Cardiac fibroblast (primary cell): Measurements from ENCODE around the gene MET.
A peak's percentile ranks its signal among the peaks of the same experiment; 100 is the strongest.

Source experiments
- DNase-seq, 2 donors: peaks; one replicate each; pipeline versions ENCODE4 v3.0.0 to v3.0.0-alpha.2; 2010; ENCODE audit warnings: low read depth in 2 of 2
- H3K4me3 ChIP-seq, 2 donors: replicated peaks in 1 of 2; 1 replicate in 1 of 2; 2 replicates in 1 of 2; pipeline ENCODE4 v1.5.1; 2011; ENCODE audit warnings: low read depth in 2 of 2, low read length in 2 of 2, mild to moderate bottlenecking in 2 of 2, moderate library complexity in 1 of 2
- TF ChIP-seq, protein P1 (sequence below): IDR thresholded peaks from one replicate; pipeline ENCODE4 v1.5.1; 2011; ENCODE audit warnings: low read depth, mild to moderate bottlenecking, low read length, inconsistent platforms

Gene MET

DNA sequence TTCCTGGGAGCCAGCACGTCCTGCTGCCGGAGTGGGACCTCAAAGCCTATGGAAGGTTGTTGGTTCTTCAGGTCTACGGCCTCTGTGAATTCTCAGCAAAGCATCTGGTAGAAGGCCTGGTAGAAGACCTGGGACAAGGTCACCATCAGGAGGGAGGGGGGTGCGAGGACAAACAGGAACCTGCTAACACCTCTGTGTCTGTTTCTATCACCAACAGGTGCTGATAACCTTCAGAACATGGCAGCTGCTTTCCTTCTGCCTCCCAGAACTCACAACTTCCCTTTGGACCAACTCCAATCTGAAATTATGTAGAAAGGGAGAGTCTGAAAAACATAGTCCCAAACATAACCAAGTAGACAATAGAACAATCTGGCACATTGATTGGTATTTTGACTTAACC, 8.3 kb upstream of the MET start:
- no peak overlapping the region for H3K4me3 ChIP-seq
- TF ChIP-seq, protein P1, sequence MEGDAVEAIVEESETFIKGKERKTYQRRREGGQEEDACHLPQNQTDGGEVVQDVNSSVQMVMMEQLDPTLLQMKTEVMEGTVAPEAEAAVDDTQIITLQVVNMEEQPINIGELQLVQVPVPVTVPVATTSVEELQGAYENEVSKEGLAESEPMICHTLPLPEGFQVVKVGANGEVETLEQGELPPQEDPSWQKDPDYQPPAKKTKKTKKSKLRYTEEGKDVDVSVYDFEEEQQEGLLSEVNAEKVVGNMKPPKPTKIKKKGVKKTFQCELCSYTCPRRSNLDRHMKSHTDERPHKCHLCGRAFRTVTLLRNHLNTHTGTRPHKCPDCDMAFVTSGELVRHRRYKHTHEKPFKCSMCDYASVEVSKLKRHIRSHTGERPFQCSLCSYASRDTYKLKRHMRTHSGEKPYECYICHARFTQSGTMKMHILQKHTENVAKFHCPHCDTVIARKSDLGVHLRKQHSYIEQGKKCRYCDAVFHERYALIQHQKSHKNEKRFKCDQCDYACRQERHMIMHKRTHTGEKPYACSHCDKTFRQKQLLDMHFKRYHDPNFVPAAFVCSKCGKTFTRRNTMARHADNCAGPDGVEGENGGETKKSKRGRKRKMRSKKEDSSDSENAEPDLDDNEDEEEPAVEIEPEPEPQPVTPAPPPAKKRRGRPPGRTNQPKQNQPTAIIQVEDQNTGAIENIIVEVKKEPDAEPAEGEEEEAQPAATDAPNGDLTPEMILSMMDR, result no peak
- DNase-seq, result no peak

DNA sequence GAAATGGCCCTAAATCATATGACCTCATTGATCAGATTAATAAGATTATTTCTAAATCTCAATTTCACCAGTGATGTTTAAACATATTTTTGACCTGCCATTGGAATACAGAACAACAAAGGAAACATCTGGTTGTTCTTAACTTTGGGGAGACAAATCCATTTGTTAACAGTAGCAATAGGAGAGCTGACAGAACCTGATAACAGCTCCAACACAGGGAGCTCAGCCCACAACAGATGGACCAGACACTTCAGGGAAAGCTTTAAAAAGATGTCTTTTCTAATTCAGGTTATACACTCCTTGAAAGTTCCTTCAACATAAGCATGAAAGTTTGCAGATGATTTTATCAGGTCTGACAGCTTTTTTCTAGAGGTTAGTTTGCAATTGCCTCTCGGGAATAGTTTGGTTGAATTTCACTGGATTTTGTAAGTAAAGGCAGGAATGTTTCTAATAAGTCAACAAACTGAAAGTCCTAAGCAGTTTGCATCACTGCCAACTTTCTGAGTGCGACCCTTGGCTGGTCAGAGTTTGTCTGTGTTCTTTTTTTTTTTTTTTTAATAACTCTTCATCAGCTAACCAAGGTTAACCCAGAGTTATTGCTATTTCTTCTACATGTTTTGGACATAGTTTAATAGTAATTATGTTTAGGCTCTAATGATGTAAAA, 6.5 kb upstream of the MET start:
- TF ChIP-seq, protein P1, result no peak
- no peak for DNase-seq

DNA sequence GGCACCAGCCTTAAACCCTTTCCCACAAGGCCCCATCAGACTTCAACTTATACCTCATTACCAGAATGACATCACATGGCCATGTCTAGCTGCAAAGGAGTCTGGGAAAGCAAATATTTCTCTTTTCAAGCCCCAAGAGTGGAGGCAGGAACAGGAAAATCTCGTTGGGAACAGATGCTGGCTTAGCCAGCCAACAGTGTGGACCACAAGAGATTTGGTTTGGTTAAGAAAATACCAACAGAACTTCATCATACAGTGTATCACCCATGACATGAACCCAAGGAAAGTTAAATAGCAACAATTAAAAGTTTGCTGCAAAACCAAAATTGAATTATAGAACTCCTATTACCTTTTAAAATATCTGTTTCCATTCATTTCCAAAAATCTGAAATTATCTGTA, 2.2 kb upstream of the MET start:
- H3K4me3 ChIP-seq, result no peak overlapping the region
- TF ChIP-seq, protein P1, result no peak
- DNase-seq, result no peak

More for the DNA sequence above, 6.5 kb upstream of the MET start:
- H3K4me3 ChIP-seq, result no peak overlapping the region

DNA sequence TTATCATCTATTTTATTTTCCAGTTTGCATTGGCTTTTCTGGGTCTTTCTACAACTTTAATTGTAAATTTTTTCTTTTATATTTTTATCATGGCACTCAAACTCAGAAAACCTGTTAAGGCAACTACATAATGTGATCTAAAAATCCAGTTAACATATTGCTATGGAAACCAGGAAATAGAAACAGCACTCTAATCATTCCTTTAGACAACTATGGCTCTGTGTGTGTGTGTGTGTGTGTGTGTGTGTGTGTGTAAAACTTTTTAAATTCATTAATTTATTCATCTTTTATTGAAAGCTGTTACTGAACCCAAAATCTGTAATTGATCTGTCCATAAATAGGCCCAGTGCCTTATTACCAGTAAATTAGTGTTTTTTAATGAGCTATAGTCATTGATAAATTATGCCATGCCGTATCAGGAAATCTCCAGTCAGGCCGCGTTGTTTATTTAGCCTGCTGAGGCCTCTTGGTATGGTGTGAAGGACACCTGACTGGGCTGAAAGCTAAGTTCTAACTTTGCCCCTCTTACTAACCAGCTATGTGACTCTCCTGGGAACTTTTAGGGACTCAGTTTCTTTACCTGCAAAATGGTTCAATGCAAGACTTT, 1.5 kb upstream of the MET start:
- TF ChIP-seq, protein P1, result no peak
- H3K4me3 ChIP-seq, result no peak overlapping the region
- peak in 1 of 2 donors; percentile 25 for DNase-seq

DNA sequence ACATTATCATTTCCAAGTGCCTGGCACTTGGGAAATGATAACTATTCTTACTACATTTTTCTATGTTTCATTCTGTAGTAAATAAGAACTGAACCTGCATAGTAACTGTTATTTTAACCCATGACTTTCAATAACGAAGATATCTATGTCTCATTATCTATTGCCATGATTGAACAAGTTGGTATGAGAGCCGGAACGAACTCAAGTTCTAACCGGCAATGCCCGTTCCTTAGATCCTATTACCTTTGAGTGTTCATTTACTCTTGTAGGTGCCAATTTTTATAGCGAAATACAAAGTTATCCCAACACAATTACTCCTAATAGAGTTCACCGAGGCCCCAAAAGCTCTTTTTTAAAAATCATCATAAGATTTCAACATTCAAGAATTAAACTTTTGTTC, 885 bp upstream of the MET start:
- TF ChIP-seq, protein P1, result no peak
- DNase-seq, result no peak
- H3K4me3 ChIP-seq, result peak overlapping the region in 1 of 2 donors; percentile 78

DNA sequence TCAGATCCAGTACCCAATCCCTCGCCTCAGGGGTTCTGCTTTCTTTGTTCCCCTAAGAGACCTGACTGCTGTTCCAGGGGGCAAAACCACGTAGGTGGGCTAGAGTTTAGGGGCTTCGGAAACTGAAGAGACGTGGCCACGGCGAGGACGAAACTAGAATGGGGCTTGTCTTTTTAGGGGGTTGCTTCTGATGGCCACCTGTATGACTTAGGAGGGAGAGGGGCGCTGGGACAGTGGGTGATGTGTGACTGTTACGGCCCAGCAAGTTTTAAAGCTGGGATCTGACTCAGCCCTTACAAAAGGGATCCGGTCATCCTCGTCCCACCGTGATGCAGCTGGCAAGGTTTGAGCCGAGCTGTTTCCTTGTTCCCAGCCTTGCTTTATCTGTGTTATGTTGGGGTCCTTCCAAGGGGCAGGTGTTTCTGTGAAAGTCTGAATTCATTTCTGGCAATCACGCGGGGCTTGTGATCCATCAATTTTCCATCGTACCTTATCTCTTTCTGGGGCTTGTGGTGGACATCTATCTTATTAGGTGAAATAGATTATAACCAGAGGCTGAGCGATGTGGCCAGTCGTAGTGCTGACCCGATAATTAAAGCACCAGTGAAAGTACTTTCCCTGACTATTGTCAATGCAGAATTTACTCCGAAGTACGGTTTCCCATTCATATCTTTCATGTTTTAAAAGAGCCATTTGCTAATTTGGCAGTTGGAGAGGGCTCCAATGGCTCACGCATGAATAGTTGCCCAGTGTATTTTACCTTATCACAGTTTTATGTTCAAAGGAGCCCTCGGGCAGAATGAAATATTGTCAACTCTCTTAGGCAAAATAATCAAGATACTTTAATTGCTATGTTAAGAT, 830 bp downstream of the MET start:
- TF ChIP-seq, protein P1, result no peak
- DNase-seq, result peak in 1 of 2 donors; percentile 59
- H3K4me3 ChIP-seq, result peak overlapping the region; percentile 64 to 78
